ENCODE results near the gene PPP2R5E. TPM values are rescaled to one million over a fixed set of nuclear protein-coding genes. Genes with fewer than 3 reads are reported as not detected.

Gene PPP2R5E
- total and polyA plus RNA-seq, 2 of the 8 experiments (the other 6 are each of a cell fraction or from before 2014, with no cell fraction given) = 6.8 to 64.6 TPM

DNA sequence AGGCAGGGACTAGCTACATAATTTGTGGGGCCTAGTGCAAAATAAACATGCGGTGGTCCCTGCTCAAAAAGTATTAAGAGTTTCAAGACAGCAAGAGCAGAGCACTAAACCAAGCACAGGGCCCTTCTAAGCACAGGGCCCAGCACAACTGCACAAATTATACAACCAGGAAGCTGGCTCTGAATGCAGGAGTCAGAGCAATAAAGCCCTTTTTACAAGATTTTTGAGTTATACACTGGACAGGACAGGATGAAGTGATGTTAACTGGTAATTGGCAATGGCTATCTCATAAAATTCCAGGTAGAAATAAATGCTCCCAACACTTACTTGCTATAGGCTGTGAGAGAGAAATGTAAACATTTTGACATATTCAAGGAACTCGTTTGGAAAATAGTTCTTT lies 138.3 kb downstream of the PPP2R5E start (continued):
- no peak for TF ChIP-seq RAD21 (IDR thresholded peaks at IDR 0.05 in 1 of 2, conservative IDR thresholded peaks at IDR 0.05 in 1 of 2; ENCODE audit: low read depth in 2 of 2, low read length in 2 of 2)
- TF ChIP-seq E2F6 (IDR thresholded peaks at IDR 0.05) = no peak
- TF ChIP-seq, protein P1, sequence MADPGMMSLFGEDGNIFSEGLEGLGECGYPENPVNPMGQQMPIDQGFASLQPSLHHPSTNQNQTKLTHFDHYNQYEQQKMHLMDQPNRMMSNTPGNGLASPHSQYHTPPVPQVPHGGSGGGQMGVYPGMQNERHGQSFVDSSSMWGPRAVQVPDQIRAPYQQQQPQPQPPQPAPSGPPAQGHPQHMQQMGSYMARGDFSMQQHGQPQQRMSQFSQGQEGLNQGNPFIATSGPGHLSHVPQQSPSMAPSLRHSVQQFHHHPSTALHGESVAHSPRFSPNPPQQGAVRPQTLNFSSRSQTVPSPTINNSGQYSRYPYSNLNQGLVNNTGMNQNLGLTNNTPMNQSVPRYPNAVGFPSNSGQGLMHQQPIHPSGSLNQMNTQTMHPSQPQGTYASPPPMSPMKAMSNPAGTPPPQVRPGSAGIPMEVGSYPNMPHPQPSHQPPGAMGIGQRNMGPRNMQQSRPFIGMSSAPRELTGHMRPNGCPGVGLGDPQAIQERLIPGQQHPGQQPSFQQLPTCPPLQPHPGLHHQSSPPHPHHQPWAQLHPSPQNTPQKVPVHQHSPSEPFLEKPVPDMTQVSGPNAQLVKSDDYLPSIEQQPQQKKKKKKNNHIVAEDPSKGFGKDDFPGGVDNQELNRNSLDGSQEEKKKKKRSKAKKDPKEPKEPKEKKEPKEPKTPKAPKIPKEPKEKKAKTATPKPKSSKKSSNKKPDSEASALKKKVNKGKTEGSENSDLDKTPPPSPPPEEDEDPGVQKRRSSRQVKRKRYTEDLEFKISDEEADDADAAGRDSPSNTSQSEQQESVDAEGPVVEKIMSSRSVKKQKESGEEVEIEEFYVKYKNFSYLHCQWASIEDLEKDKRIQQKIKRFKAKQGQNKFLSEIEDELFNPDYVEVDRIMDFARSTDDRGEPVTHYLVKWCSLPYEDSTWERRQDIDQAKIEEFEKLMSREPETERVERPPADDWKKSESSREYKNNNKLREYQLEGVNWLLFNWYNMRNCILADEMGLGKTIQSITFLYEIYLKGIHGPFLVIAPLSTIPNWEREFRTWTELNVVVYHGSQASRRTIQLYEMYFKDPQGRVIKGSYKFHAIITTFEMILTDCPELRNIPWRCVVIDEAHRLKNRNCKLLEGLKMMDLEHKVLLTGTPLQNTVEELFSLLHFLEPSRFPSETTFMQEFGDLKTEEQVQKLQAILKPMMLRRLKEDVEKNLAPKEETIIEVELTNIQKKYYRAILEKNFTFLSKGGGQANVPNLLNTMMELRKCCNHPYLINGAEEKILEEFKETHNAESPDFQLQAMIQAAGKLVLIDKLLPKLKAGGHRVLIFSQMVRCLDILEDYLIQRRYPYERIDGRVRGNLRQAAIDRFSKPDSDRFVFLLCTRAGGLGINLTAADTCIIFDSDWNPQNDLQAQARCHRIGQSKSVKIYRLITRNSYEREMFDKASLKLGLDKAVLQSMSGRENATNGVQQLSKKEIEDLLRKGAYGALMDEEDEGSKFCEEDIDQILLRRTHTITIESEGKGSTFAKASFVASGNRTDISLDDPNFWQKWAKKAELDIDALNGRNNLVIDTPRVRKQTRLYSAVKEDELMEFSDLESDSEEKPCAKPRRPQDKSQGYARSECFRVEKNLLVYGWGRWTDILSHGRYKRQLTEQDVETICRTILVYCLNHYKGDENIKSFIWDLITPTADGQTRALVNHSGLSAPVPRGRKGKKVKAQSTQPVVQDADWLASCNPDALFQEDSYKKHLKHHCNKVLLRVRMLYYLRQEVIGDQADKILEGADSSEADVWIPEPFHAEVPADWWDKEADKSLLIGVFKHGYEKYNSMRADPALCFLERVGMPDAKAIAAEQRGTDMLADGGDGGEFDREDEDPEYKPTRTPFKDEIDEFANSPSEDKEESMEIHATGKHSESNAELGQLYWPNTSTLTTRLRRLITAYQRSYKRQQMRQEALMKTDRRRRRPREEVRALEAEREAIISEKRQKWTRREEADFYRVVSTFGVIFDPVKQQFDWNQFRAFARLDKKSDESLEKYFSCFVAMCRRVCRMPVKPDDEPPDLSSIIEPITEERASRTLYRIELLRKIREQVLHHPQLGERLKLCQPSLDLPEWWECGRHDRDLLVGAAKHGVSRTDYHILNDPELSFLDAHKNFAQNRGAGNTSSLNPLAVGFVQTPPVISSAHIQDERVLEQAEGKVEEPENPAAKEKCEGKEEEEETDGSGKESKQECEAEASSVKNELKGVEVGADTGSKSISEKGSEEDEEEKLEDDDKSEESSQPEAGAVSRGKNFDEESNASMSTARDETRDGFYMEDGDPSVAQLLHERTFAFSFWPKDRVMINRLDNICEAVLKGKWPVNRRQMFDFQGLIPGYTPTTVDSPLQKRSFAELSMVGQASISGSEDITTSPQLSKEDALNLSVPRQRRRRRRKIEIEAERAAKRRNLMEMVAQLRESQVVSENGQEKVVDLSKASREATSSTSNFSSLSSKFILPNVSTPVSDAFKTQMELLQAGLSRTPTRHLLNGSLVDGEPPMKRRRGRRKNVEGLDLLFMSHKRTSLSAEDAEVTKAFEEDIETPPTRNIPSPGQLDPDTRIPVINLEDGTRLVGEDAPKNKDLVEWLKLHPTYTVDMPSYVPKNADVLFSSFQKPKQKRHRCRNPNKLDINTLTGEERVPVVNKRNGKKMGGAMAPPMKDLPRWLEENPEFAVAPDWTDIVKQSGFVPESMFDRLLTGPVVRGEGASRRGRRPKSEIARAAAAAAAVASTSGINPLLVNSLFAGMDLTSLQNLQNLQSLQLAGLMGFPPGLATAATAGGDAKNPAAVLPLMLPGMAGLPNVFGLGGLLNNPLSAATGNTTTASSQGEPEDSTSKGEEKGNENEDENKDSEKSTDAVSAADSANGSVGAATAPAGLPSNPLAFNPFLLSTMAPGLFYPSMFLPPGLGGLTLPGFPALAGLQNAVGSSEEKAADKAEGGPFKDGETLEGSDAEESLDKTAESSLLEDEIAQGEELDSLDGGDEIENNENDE (IDR thresholded peaks at IDR 0.05; ENCODE audit: insufficient replicate concordance, low read length) = no peak

All from H1 (cell line).